Liver (tissue), 3 donors: ENCODE data around the gene CYP3A7.
"Not testable (repeated sequence)": the region's sequence is repeated elsewhere in the genome, so short reads cannot be mapped to it uniquely, and the experiment has no call there.

Source experiments
- ATF3 ChIP-seq: IDR thresholded peaks from 2 replicates; pipeline ENCODE4 v1.6.1; 2016; ENCODE audit warnings: antibody characterized with exemption
- CTCF ChIP-seq: fragments of 150-350 bp; IDR thresholded peaks from 2 replicates; pipeline ENCODE4 v1.5.1; 2017; ENCODE audit warnings: improper control_type of control experiment, low read depth, low read length; ENCODE audit not compliant: missing input control
- FOXA1 ChIP-seq: IDR thresholded peaks from 2 replicates; pipeline ENCODE4 v1.6.1; 2016; ENCODE audit warnings: antibody characterized with exemption
- FOXA2 ChIP-seq: IDR thresholded peaks from 2 replicates; pipeline ENCODE4 v1.6.1; 2016; ENCODE audit warnings: antibody characterized with exemption
- GABPA ChIP-seq, 2 donors: IDR thresholded peaks in 1 of 2; conservative IDR thresholded peaks in 1 of 2; 2 replicates each; pipeline ENCODE4 v1.6.1; 2016; ENCODE audit warnings: antibody characterized with exemption in 2 of 2, mild to moderate bottlenecking in 1 of 2, moderate library complexity in 1 of 2
- JUND ChIP-seq, 2 donors: IDR thresholded peaks; 2 replicates each; pipeline ENCODE4 v1.6.1; 2016; ENCODE audit warnings: antibody characterized with exemption in 2 of 2
- RAD21 ChIP-seq, 2 donors: IDR thresholded peaks; 2 replicates each; pipeline ENCODE4 v1.6.1; 2016; ENCODE audit warnings: antibody characterized with exemption in 2 of 2, mild to moderate bottlenecking in 2 of 2
- REST ChIP-seq: IDR thresholded peaks from 2 replicates; pipeline ENCODE4 v1.6.1; 2016; ENCODE audit warnings: antibody characterized with exemption, mild to moderate bottlenecking
- SP1 ChIP-seq: IDR thresholded peaks from 2 replicates; pipeline ENCODE4 v1.6.1; 2018; ENCODE audit warnings: antibody characterized with exemption, mild to moderate bottlenecking
- TAF1 ChIP-seq: conservative IDR thresholded peaks from 2 replicates; pipeline ENCODE4 v1.6.1; 2016; ENCODE audit warnings: antibody characterized with exemption, mild to moderate bottlenecking
- YY1 ChIP-seq: IDR thresholded peaks from 2 replicates; pipeline ENCODE4 v1.6.1; 2016; ENCODE audit warnings: antibody characterized with exemption, mild to moderate bottlenecking
- ZBTB33 ChIP-seq: IDR thresholded peaks from 2 replicates; pipeline ENCODE4 v1.6.1; 2016; ENCODE audit warnings: antibody characterized with exemption
- donor health status: healthy.
- donor health status: healthy.

GRCh38 chr7:99769494-99769893 lies 34.5 kb upstream of the CYP3A7 start:
- TF ChIP-seq JUND (IDR thresholded peaks at IDR 0.05); ATF3; CTCF; REST; YY1; ZBTB33; FOXA2; GABPA (IDR thresholded peaks at IDR 0.05 in 1 of 2, conservative IDR thresholded peaks at IDR 0.05 in 1 of 2); FOXA1; SP1; RAD21 (IDR thresholded peaks at IDR 0.05); TAF1: not testable (repeated sequence)
